AG20443 (cell line): Measurements from ENCODE around the gene MSTN.

Experiments
- DNase-seq: peaks from one replicate; pipeline ENCODE4 v3.0.0; 2012; ENCODE audit warnings: low spot score, mixed read lengths

MSTN gene

GRCh38 chr2:190062601-190063000, at the start of gene MSTN:
Gene MSTN (minus strand): TSS chr2:190062729. CDS start chr2:190062596, 133 bp downstream.
- no peak for DNase-seq

GRCh38 chr2:190111166-190111565, 48.6 kb upstream of the MSTN start:
- DNase-seq: no peak

- DNase-seq: no peak
Observed at GRCh38 chr2:190110699-190111098, 48.2 kb upstream of the MSTN start.

GRCh38 chr2:190110131-190110530, 47.6 kb upstream of the MSTN start:
- no peak for DNase-seq

- no peak for DNase-seq
Observed at GRCh38 chr2:190107409-190107808, 44.9 kb upstream of the MSTN start.

- DNase-seq: no peak
Observed at GRCh38 chr2:190106783-190107182, 44.3 kb upstream of the MSTN start.

- DNase-seq: no peak
Observed at GRCh38 chr2:190105554-190105953, 43.0 kb upstream of the MSTN start.

GRCh38 chr2:190103144-190103543, 40.6 kb upstream of the MSTN start:
- no peak for DNase-seq

GRCh38 chr2:190099890-190100697, 37.6 kb upstream of the MSTN start:
- no peak for DNase-seq

GRCh38 chr2:190098851-190099250, 36.3 kb upstream of the MSTN start:
- DNase-seq: no peak

GRCh38 chr2:190097115-190097514, 34.6 kb upstream of the MSTN start:
- DNase-seq: no peak

- no peak for DNase-seq
Observed at GRCh38 chr2:190094316-190094871, 31.9 kb upstream of the MSTN start.

- no peak for DNase-seq
Observed at GRCh38 chr2:190093793-190094192, 31.3 kb upstream of the MSTN start.

GRCh38 chr2:190090148-190090547, 27.6 kb upstream of the MSTN start:
- no peak for DNase-seq

- peak; percentile 62 for DNase-seq
Observed at GRCh38 chr2:190088917-190089316, 26.4 kb upstream of the MSTN start.

- no peak for DNase-seq
Observed at GRCh38 chr2:190084704-190085103, 22.2 kb upstream of the MSTN start.

- no peak for DNase-seq
Observed at GRCh38 chr2:190082118-190082517, 19.6 kb upstream of the MSTN start.

- DNase-seq: no peak
Observed at GRCh38 chr2:190080527-190081049, 18.1 kb upstream of the MSTN start.

- DNase-seq: no peak
Observed at GRCh38 chr2:190079160-190079559, 16.6 kb upstream of the MSTN start.

GRCh38 chr2:190075623-190076022, 13.1 kb upstream of the MSTN start:
- no peak for DNase-seq

GRCh38 chr2:190069936-190070696, 7.6 kb upstream of the MSTN start:
- DNase-seq: peak; percentile 38

GRCh38 chr2:190068764-190069163, 6.2 kb upstream of the MSTN start:
- no peak for DNase-seq

- DNase-seq: no peak
Observed at GRCh38 chr2:190065839-190066238, 3.3 kb upstream of the MSTN start.
